ENCODE data around the gene TSGA10.
"Not testable (repeated sequence)": the region's sequence is repeated elsewhere in the genome, so short reads cannot be mapped to it uniquely, and the experiment has no call there.

TSGA10 gene

GRCh38 chr2:99153921-99154604, 679 bp downstream of the TSGA10 start:
- H3K9me3 ChIP-seq (ENCODE audit: control insufficient read depth in 5 of 5, low read length in 5 of 5), result no peaks in the 10 kb centered on the region
- H3K9ac ChIP-seq (ENCODE audit: low read length in 5 of 5), result peak overlapping the region; percentile 79 to 96 (median 90)
- H3K4me3 ChIP-seq (ENCODE audit: low read depth in 1 of 5, low read length in 5 of 5), result peak overlapping the region; percentile 84 to 97 (median 95)
- peaks cover 3 to 28% (median 20%) of the 10 kb centered on the region in 5 donors for H3K4me1 ChIP-seq (ENCODE audit: control insufficient read depth in 5 of 5, insufficient read depth in 5 of 5, low read length in 5 of 5)
- H3K36me3 ChIP-seq (ENCODE audit: control insufficient read depth in 5 of 5, insufficient read depth in 5 of 5, low read length in 5 of 5), result peaks cover 7 to 18% (median 9%) of the 10 kb centered on the region in 5 donors
- H3K27ac ChIP-seq (ENCODE audit: low read depth, low read length), result peak overlapping the region; percentile 94
- H3K27me3 ChIP-seq (ENCODE audit: control insufficient read depth in 5 of 5, insufficient read depth in 4 of 5, low read length in 5 of 5), result no peaks in the 10 kb centered on the region

- H3K27me3 ChIP-seq (ENCODE audit: control insufficient read depth in 5 of 5, insufficient read depth in 4 of 5, low read length in 5 of 5), result no peaks in the 10 kb centered on the region
- no peak overlapping the region for H3K9ac ChIP-seq (ENCODE audit: low read length in 5 of 5)
- H3K4me3 ChIP-seq (ENCODE audit: low read depth in 1 of 5, low read length in 5 of 5), result no peak overlapping the region
- no peaks in the 10 kb centered on the region for H3K9me3 ChIP-seq (ENCODE audit: control insufficient read depth in 5 of 5, low read length in 5 of 5)
- peak overlapping the region; percentile 94 for H3K27ac ChIP-seq (ENCODE audit: low read depth, low read length)
- peaks cover 3 to 8% (median 6%) of the 10 kb centered on the region in 5 donors for H3K36me3 ChIP-seq (ENCODE audit: control insufficient read depth in 5 of 5, insufficient read depth in 5 of 5, low read length in 5 of 5)
- peaks cover 3 to 28% (median 20%) of the 10 kb centered on the region in 5 donors for H3K4me1 ChIP-seq (ENCODE audit: control insufficient read depth in 5 of 5, insufficient read depth in 5 of 5, low read length in 5 of 5)
These were observed 2.4 kb downstream of the TSGA10 start for GRCh38 chr2:99152199-99152895.

GRCh38 chr2:99150706-99151105, 4.0 kb downstream of the TSGA10 start:
- Histone ChIP-seq H3K4me3 (ENCODE audit: low read depth in 1 of 5, low read length in 5 of 5) (no peak overlapping the region), H3K9ac (ENCODE audit: low read length in 5 of 5) (no peak overlapping the region), H3K4me1 (ENCODE audit: control insufficient read depth in 5 of 5, insufficient read depth in 5 of 5, low read length in 5 of 5) (peaks cover 3 to 25% (median 17%) of the 10 kb centered on the region in 5 donors), H3K27me3 (ENCODE audit: control insufficient read depth in 5 of 5, insufficient read depth in 4 of 5, low read length in 5 of 5) (no peaks in the 10 kb centered on the region), H3K9me3 (ENCODE audit: control insufficient read depth in 5 of 5, low read length in 5 of 5) (no peaks in the 10 kb centered on the region), H3K36me3 (ENCODE audit: control insufficient read depth in 5 of 5, insufficient read depth in 5 of 5, low read length in 5 of 5) (no peaks in the 10 kb centered on the region), H3K27ac (ENCODE audit: low read depth, low read length) (peak overlapping the region; percentile 67)

GRCh38 chr2:99141110-99142108, 13.3 kb downstream of the TSGA10 start, which contains the start of gene C2orf15:
Gene C2orf15, plus strand, starts transcription at chr2:99141707. Its CDS starts 8,852 bp downstream, at chr2:99150559.
- peak within 1 kb of the TSS; percentile 70 for H3K27ac ChIP-seq (ENCODE audit: low read depth, low read length)
- H3K4me3 ChIP-seq (ENCODE audit: low read depth in 1 of 5, low read length in 5 of 5), result peak within 1 kb of the TSS; percentile 77 to 99 (median 91)
- peaks cover 3 to 21% (median 17%) of the 10 kb centered on the region in 5 donors for H3K4me1 ChIP-seq (ENCODE audit: control insufficient read depth in 5 of 5, insufficient read depth in 5 of 5, low read length in 5 of 5)
- H3K27me3 ChIP-seq (ENCODE audit: control insufficient read depth in 5 of 5, insufficient read depth in 4 of 5, low read length in 5 of 5), result no peaks in the 10 kb centered on the region
- no peaks in the 10 kb centered on the region for H3K9me3 ChIP-seq (ENCODE audit: control insufficient read depth in 5 of 5, low read length in 5 of 5)
- no peaks in the 10 kb centered on the region for H3K36me3 ChIP-seq (ENCODE audit: control insufficient read depth in 5 of 5, insufficient read depth in 5 of 5, low read length in 5 of 5)
- peak within 1 kb of the TSS; percentile 39 to 87 (median 79) for H3K9ac ChIP-seq (ENCODE audit: low read length in 5 of 5)

- Histone ChIP-seq H3K36me3 (ENCODE audit: control insufficient read depth in 5 of 5, insufficient read depth in 5 of 5, low read length in 5 of 5) (no peaks in the 10 kb centered on the region), H3K27ac (ENCODE audit: low read depth, low read length) (peak overlapping the region; percentile 70), H3K27me3 (ENCODE audit: control insufficient read depth in 5 of 5, insufficient read depth in 4 of 5, low read length in 5 of 5) (no peaks in the 10 kb centered on the region), H3K9me3 (ENCODE audit: control insufficient read depth in 5 of 5, low read length in 5 of 5) (no peaks in the 10 kb centered on the region), H3K4me1 (ENCODE audit: control insufficient read depth in 5 of 5, insufficient read depth in 5 of 5, low read length in 5 of 5) (peaks cover 3 to 21% (median 17%) of the 10 kb centered on the region in 5 donors), H3K9ac (ENCODE audit: low read length in 5 of 5) (peak overlapping the region in 4 of 5 donors; percentile 75 to 87 (median 80)), H3K4me3 (ENCODE audit: low read depth in 1 of 5, low read length in 5 of 5) (peak overlapping the region; percentile 77 to 99 (median 91))
These were observed 14.0 kb downstream of the TSGA10 start for GRCh38 chr2:99140860-99141109.

GRCh38 chr2:99140056-99140859, 14.5 kb downstream of the TSGA10 start:
- Histone ChIP-seq H3K27me3 (ENCODE audit: control insufficient read depth in 5 of 5, insufficient read depth in 4 of 5, low read length in 5 of 5) (no peaks in the 10 kb centered on the region), H3K4me3 (ENCODE audit: low read depth in 1 of 5, low read length in 5 of 5) (peak overlapping the region; percentile 77 to 99 (median 91)), H3K36me3 (ENCODE audit: control insufficient read depth in 5 of 5, insufficient read depth in 5 of 5, low read length in 5 of 5) (no peaks in the 10 kb centered on the region), H3K9ac (ENCODE audit: low read length in 5 of 5) (peak overlapping the region; percentile 39 to 87 (median 79)), H3K9me3 (ENCODE audit: control insufficient read depth in 5 of 5, low read length in 5 of 5) (no peaks in the 10 kb centered on the region), H3K27ac (ENCODE audit: low read depth, low read length) (peak overlapping the region; percentile 70), H3K4me1 (ENCODE audit: control insufficient read depth in 5 of 5, insufficient read depth in 5 of 5, low read length in 5 of 5) (peaks cover 3 to 21% (median 15%) of the 10 kb centered on the region in 5 donors)

- H3K27ac ChIP-seq (ENCODE audit: low read depth, low read length), result no peak overlapping the region
- H3K27me3 ChIP-seq (ENCODE audit: control insufficient read depth in 5 of 5, insufficient read depth in 4 of 5, low read length in 5 of 5), result no peaks in the 10 kb centered on the region
- no peak overlapping the region for H3K4me3 ChIP-seq (ENCODE audit: low read depth in 1 of 5, low read length in 5 of 5)
- no peaks in the 10 kb centered on the region for H3K9me3 ChIP-seq (ENCODE audit: control insufficient read depth in 5 of 5, low read length in 5 of 5)
- H3K9ac ChIP-seq (ENCODE audit: low read length in 5 of 5), result no peak overlapping the region
- peaks cover 3 to 20% (median 13%) of the 10 kb centered on the region in 5 donors for H3K4me1 ChIP-seq (ENCODE audit: control insufficient read depth in 5 of 5, insufficient read depth in 5 of 5, low read length in 5 of 5)
- H3K36me3 ChIP-seq (ENCODE audit: control insufficient read depth in 5 of 5, insufficient read depth in 5 of 5, low read length in 5 of 5), result no peaks in the 10 kb centered on the region
These were observed 15.7 kb downstream of the TSGA10 start for GRCh38 chr2:99139003-99139402.

GRCh38 chr2:99135044-99135556, 19.6 kb downstream of the TSGA10 start:
- not testable (repeated sequence) for H3K27ac ChIP-seq (ENCODE audit: low read depth, low read length); H3K4me3 ChIP-seq (ENCODE audit: low read depth in 1 of 5, low read length in 5 of 5); H3K9ac ChIP-seq (ENCODE audit: low read length in 5 of 5); H3K9me3 ChIP-seq (ENCODE audit: control insufficient read depth in 5 of 5, low read length in 5 of 5); H3K27me3 ChIP-seq (ENCODE audit: control insufficient read depth in 5 of 5, insufficient read depth in 4 of 5, low read length in 5 of 5); H3K36me3 ChIP-seq (ENCODE audit: control insufficient read depth in 5 of 5, insufficient read depth in 5 of 5, low read length in 5 of 5); H3K4me1 ChIP-seq (ENCODE audit: control insufficient read depth in 5 of 5, insufficient read depth in 5 of 5, low read length in 5 of 5)

- peaks cover 0 to 11% (median 8%) of the 10 kb centered on the region in 5 donors for H3K9me3 ChIP-seq (ENCODE audit: control insufficient read depth in 5 of 5, low read length in 5 of 5)
- H3K27me3 ChIP-seq (ENCODE audit: control insufficient read depth in 5 of 5, insufficient read depth in 4 of 5, low read length in 5 of 5), result no peaks in the 10 kb centered on the region
- H3K9ac ChIP-seq (ENCODE audit: low read length in 5 of 5), result no peak overlapping the region
- no peak overlapping the region for H3K27ac ChIP-seq (ENCODE audit: low read depth, low read length)
- peaks cover 7 to 14% (median 12%) of the 10 kb centered on the region in 5 donors for H3K36me3 ChIP-seq (ENCODE audit: control insufficient read depth in 5 of 5, insufficient read depth in 5 of 5, low read length in 5 of 5)
- H3K4me1 ChIP-seq (ENCODE audit: control insufficient read depth in 5 of 5, insufficient read depth in 5 of 5, low read length in 5 of 5), result no peaks in the 10 kb centered on the region
- no peak overlapping the region for H3K4me3 ChIP-seq (ENCODE audit: low read depth in 1 of 5, low read length in 5 of 5)
These were observed 26.8 kb downstream of the TSGA10 start for GRCh38 chr2:99127981-99128380.
